NCI-H1694 (cell line): ENCODE data around the gene PCYOX1L.

Experiments used
- DNase-seq: peaks from one replicate; lab custom pipeline; 2025; lab: John Stamatoyannopoulos, UW

Gene PCYOX1L

GRCh38 chr5:149407323-149408251 is 49.7 kb downstream of the PCYOX1L start:
- no peak for DNase-seq

- no peak for DNase-seq
Measured at GRCh38 chr5:149408252-149409099, 50.6 kb downstream of the PCYOX1L start.

GRCh38 chr5:149409268-149409948 is 51.6 kb downstream of the PCYOX1L start:
- no peak for DNase-seq

GRCh38 chr5:149410071-149410470 is 52.2 kb downstream of the PCYOX1L start:
- no peak for DNase-seq

GRCh38 chr5:149410721-149411432 is 53.0 kb downstream of the PCYOX1L start:
- DNase-seq: no peak

DNA sequence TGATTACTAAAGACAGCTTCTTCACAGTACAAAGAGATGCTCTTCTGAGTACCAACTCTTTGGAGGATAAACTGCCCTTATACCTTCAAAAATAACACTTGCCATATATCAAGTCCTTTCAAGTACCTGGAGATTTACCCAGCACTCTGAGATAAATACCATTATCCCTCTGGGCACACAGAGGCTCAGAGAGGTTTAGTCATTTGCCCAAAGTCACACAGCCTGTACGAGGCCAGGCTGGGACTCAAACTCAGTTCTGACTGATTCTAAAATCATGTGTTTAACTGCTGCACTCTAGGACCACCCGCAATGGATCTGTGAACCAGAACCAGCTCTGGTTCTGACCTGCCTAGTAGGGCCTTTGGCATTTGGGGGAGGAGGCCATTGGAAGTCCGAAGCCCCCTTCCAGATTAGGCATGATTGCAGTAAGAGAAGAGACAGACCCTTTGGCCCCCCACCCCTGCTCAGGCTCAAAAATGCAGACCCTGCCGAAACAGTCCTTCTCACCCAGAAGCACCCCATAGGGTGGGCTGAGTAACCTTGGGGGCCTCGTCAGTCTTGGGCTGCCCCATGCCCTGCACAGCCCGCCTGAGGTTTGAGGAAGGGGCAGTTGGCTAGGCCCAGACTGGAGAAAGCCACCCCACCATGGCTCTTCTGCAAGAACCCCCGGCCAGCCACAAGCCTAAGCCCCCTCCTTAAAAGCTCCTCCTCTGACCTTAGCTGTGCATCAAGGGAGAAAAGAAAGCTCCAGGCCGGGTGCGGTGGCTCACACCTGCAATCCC is 54.1 kb downstream of the PCYOX1L start:
- no peak for DNase-seq

DNA sequence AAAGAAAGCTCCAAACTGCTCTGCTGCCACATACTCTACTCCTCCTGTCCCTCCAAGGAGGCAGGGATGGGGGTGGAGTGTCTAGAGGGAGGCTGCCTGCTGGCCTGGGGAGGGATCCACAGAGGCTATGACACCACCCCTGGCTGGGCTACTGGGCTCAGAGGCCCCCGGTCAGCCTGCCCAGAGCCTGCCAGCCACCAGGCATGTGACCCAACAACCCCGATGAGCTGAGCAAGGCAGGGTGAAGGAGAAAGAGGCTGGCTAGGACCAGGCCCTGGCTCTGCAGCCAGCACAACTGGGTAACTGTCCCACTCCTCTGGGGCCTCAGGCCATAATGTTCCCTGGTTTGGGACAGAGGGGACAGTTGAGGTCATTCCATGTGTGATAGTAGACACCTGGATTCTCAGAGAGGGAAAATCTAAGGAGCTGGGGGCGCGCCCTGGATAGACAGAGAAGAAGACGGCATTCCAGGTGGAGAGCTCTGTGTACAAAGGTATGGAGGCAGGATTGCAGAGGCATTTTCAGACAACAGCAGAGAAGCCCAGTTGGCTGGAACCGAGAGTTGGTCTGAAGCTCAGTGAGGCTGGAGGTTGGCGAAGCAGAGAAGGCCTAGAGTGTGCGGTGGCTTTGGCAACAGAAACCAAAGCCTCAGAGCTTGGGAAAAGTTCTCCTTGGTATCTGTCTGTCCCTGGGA is 55.1 kb downstream of the PCYOX1L start:
- no peak for DNase-seq

DNA sequence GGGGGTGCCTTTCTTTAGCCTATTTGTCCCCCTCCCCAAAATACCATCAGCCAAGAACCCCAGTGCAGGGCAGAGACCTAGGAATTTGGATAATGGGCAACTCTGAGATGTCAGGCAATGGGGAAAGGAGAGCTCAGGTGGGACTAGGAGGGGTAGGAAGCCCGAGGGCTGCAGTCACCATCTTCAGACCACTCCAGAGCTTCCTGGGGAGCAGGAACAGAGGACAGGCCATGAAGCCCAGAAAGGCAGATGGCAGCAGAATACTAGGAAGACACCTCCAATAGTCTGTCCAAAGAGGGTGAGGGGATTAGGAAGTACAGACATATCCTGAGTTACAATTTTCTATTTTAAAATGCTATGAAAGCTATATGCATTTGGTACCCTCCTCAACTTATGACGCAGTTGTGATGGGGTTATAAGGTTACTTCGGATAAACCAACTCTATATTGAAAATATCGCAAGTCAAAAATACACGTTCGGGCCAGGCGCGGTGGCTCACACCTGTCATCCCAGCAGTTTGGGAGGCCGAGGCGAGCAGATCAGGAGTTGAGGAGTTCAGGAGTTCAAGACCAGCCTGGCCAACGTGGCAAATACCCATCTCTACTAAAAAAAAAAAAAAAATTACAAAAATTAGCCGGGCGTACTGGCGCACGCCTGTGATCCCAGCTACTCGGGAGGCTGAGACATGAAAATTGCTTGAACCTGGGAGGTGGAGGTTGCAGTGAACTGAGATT is 55.8 kb downstream of the PCYOX1L start:
- no peak for DNase-seq

DNA sequence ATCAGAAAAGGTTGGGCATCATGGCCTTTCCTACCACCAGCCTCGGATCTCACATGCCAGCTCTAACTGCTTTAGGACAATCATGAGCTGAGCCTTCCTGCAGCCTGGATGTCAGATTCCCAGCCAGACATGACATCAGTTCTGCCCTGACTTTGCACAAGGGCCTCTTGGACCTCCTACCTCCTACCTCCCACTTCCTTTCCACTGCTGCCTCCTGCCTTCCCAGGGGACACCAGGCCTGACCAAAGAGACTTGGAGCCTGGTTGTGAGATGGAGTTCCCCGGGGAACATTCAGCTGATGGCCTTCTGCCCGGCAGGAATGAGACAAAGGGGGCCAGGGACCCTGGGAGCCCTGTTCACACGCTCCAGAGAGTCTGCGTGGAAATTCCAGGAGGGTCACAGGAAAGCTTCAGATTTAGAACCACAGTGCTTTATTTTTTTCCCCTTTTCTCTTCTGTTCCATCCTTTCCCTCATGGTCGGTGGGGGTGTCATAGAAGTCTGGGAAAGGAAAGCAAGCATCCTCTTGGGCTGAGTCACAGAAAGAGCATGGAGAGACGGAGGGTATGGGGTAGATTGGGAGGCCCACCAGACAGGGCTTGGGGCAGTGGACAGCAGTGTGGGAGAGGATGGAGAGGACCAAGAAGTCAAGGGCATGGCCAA is 56.7 kb downstream of the PCYOX1L start:
- no peak for DNase-seq

- DNase-seq: no peak
Measured at GRCh38 chr5:149415066-149415967, 57.5 kb downstream of the PCYOX1L start.

DNA sequence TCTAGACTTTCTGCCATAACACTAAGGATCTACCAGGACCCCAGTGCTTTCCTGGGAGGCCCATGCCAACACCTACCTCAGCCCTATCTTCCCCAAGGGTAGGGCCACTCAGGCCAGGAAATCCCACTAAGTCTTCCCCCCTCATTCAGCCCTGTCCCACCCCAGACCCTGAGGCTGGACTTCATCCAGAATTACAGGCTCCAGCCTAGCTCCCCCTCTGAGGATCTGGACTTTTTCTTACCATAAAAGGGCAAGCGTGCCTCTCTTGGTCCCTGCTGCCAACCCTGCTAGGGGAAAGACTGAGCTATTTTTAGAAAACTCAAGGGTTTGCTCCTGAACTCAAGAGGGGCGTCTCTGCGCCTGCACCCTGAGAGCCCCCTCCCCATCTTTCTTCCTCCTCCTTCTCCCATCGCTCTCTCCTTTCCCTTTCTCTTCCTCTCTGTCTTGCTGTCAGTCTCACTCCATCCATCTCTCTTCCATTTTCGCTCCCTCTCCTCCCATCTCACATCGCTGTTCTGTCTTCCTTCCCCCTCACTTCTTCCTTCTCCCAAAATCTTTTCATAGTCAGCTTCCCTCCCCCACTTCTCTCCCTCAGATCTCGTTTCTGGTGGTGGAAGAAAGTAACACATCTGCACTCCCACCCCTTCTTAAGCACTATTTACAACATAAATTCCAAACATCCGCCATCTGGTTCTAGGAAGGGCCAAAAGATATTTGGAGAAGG is 59.3 kb downstream of the PCYOX1L start:
- no peak for DNase-seq

DNA sequence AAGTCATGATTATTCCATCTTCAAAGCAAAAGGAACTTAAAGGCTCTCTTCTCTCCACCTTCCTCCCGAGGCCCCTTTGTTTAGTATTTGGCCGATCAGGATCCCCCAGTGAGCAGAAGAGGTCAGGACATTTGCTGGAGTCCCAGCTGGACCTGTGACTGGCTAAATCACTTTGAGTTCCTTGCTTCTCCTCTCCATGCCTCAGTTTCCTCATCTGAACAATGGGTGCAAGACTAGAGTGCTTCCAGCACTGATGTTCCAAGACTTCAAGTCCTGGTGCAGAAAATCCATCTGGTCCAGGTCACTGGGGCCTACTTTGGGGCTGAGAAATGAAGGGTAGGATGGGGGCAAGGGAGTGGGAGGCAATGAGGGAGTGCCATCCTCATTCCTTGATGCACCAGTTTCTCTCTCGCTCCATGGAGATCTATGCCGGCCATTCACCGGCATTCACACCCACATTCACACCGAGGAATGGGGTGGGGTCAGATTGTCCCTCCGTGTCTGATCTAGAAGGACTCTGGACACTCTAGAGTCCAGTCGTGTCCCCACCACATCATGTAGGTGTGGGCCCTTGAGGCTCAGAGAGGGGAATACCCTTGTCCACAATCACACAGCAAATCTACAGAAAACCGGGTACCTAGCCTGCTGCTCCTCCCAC is 60.0 kb downstream of the PCYOX1L start:
- DNase-seq: no peak

DNA sequence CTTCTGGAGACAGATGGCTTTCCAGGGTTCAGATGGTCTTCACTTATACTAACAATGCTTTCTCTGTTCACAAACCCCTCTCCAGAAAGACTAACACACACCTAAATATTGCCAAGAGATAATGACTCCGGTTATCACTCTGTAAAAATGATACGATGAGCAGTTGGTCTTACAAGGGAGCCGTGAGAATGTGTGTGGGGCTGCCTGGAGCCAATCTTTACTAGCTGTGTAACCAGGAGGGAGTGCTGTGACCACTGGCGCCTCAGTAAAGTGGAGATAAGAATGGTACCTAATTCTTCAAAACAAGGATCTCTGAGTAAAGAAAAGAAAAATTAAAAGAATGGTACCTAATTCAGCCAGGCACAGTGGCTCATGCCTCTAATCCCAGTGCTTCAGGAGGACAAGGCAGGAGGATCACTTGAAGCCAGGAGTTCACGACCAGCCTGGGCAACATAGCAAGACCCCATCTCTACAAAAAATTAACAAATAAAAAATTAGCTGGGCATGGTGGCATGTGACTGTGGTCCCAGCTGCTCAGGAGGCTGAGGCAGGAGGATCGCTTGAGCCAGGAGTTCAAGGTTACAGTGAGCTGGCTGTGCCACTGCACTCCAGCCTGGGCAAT is 61.2 kb downstream of the PCYOX1L start:
- DNase-seq: no peak
